ENCODE data around the gene ADH6.

DNA sequence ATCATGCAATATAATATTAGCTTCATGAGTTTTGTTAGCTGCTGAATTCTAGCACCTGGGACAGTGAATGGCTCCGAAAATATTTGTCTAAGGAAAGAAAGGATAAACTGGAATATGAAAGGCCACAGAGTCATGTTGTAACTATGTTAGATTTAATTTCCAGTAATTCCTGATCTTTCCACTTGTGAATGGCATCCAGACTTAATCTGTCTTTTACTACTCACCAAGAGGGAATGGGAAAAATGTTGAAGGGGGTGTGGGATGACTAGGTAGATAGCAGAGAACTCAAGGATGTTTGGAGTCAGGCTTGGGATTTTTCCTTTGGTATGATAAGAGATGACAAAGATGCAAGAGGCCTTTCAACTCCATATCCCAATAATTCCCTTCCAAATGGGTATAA lies 9.4 kb downstream of the ADH6 start:
- TF ChIP-seq, protein P1, sequence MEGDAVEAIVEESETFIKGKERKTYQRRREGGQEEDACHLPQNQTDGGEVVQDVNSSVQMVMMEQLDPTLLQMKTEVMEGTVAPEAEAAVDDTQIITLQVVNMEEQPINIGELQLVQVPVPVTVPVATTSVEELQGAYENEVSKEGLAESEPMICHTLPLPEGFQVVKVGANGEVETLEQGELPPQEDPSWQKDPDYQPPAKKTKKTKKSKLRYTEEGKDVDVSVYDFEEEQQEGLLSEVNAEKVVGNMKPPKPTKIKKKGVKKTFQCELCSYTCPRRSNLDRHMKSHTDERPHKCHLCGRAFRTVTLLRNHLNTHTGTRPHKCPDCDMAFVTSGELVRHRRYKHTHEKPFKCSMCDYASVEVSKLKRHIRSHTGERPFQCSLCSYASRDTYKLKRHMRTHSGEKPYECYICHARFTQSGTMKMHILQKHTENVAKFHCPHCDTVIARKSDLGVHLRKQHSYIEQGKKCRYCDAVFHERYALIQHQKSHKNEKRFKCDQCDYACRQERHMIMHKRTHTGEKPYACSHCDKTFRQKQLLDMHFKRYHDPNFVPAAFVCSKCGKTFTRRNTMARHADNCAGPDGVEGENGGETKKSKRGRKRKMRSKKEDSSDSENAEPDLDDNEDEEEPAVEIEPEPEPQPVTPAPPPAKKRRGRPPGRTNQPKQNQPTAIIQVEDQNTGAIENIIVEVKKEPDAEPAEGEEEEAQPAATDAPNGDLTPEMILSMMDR (IDR thresholded peaks at IDR 0.05), result no peak
- TF ChIP-seq POLR2AphosphoS5 (IDR thresholded peaks at IDR 0.05; ENCODE audit: low read depth, low read length), result no peak
- TF ChIP-seq, protein P2, sequence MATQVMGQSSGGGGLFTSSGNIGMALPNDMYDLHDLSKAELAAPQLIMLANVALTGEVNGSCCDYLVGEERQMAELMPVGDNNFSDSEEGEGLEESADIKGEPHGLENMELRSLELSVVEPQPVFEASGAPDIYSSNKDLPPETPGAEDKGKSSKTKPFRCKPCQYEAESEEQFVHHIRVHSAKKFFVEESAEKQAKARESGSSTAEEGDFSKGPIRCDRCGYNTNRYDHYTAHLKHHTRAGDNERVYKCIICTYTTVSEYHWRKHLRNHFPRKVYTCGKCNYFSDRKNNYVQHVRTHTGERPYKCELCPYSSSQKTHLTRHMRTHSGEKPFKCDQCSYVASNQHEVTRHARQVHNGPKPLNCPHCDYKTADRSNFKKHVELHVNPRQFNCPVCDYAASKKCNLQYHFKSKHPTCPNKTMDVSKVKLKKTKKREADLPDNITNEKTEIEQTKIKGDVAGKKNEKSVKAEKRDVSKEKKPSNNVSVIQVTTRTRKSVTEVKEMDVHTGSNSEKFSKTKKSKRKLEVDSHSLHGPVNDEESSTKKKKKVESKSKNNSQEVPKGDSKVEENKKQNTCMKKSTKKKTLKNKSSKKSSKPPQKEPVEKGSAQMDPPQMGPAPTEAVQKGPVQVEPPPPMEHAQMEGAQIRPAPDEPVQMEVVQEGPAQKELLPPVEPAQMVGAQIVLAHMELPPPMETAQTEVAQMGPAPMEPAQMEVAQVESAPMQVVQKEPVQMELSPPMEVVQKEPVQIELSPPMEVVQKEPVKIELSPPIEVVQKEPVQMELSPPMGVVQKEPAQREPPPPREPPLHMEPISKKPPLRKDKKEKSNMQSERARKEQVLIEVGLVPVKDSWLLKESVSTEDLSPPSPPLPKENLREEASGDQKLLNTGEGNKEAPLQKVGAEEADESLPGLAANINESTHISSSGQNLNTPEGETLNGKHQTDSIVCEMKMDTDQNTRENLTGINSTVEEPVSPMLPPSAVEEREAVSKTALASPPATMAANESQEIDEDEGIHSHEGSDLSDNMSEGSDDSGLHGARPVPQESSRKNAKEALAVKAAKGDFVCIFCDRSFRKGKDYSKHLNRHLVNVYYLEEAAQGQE (IDR thresholded peaks at IDR 0.05; ENCODE audit: insufficient read depth in 1 of 2, low read depth in 2 of 2, low read length in 1 of 2), result no peak
- TF ChIP-seq TCF7L2 (IDR thresholded peaks at IDR 0.05; ENCODE audit: low read depth, low read length), result no peak
- TF ChIP-seq SIN3A (IDR thresholded peaks at IDR 0.05; ENCODE audit: borderline replicate concordance, insufficient read depth, low read depth, low read length), result no peak
